Fibroblast of skin of right biceps (primary cell): ENCODE results near the gene POLDIP3.
"Not testable (repeated sequence)": the region's sequence is repeated elsewhere in the genome, so short reads cannot be mapped to it uniquely, and the experiment has no call there.

Experiments
- DNase-seq: peaks from one replicate; pipeline ENCODE4 v3.0.0-alpha.2; 2013

Gene POLDIP3

DNA sequence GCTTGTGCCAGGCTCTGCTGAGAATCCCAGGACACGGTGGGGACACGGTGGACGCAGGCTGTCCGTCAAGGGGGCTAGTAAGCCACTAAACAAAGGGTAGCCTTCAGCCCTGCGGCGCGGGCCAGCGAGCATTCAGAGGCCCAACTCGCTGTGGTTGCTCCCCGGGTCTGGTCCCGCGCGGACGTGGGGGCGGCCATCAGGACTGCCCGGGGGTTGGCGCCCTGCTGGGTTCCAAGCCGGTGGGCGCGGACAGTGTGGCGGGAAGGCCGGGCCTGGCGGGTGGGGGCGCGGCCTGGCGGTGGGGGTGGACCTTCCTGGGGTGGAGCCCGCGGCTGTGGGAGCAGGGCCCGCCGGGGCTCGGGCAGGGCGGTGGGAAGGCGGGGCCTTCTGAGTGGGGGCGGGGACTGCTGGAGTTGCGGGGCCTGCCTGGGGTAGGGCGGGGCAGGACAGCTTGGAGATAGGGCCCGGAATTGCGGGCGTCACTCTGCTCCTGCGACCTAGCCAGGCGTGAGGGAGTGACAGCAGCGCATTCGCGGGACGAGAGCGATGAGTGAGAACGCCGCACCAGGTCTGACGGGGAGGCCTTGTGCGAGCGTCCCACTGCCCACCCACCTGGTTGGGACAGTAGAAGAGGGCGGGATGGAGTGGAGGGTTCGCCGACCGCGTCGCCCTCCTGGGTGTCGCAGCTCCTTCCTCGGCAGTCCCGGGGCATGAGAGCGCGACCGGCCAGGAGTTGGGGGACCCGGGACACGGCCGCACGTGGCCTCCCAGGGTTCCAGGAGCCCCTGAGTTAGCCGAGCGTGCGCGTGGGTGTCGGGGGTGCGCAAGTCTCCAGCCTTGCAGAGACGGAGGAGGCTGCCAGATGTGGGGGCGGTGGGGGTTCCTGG is 61.0 kb downstream of the POLDIP3 start, which contains the start of gene SERHL2:
TSS of gene SERHL2 (plus strand) at position 482 of the 887 bp plus-strand sequence. CDS start at position 547, 65 bp downstream.
- DNase-seq, result peak; percentile 82

- not testable (repeated sequence) for DNase-seq
These were observed 62.4 kb downstream of the POLDIP3 start for GRCh38 chr22:42552294-42552647.

DNA sequence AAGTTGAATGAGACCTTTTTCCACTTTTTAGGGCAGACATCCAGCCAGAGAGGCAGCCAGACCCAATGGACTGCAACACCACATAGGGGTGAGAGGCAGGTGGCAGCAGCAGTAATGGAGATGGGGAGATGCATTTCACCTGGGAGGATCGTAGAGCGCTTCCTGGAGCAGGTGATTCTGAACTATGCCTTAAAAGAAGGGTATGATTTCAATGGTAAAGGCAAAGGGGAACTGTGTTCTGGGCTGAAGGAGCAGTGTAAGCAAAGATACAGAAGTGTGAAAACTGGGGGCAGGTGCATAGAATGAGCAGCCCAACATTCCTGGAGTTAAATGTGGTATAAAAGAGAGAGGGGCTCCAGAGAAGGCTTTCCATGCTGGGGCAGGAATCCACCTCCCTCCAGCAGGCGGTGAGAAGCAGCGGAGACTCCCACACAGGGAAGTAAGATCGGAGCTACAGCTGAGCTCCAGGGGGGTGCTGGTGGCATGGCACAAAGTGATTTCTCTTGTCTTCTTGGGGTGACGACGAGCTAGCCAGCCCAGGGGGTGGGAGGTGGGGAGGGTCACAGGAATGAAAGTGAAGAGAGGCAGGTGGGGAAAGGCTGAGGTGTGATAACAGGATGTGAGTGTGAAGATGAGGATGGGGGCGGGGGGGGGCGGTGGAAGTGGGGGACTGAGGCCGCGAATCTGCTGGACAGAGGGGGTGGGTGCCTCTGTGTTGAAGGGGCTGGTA is 65.2 kb downstream of the POLDIP3 start:
- DNase-seq, result no peak

DNA sequence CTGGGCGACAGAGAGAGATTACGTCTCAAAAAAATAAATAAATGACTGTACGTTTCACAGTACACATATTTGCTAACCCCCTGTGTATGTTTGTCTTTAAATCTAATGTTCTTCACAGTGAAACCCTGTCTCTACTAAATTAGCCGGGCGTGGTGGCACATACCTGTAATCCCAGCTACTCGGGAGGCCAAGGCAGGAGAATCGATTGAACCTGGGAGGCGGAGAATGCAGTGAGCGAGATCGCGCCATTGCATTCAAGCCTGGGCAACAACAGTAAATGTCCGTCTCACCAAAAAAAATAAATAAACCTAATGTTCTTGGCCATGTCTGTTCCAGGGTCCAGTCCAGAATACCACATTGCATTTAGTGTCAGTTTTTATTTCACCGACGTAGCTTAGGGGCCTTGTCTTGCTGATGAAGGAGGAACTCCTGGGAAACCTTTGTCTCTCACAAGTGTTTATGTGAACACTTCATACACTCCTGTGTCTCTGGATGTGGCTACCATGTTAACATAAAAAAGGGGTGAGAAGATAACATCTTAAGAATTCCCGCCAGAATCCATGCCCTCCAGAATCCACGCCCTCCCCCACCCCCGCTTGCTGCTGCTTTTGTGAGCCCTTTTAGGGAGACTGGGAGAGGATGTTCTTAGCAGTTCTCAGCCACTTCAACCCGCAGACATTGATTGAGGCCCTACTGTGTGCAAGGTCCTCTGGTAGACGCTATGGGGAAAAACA is 65.9 kb downstream of the POLDIP3 start:
- no peak for DNase-seq

GRCh38 chr22:42548126-42548525 is 66.6 kb downstream of the POLDIP3 start:
- not testable (repeated sequence) for DNase-seq

DNA sequence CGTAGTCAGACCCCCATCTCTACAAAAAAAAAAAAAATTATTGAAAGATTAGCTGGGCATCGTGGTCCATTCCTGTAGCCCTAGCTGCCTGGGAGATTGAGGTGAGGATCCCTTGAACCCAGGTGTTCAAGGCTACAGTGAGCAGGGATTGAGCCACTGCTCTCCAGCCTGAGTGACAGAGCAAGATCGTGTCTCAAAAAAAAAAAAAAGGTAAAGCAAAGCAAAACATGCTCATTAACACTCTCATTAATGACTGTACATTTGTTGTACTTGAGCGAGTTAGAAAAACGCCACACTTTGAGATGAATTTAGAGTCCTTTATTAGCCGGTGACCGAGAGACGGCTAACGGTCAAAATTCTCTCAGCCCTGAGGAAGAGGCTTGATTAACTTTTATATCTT is 67.1 kb downstream of the POLDIP3 start:
- DNase-seq, result no peak

GRCh38 chr22:42544686-42545085 is 70.0 kb downstream of the POLDIP3 start:
- no peak for DNase-seq

DNA sequence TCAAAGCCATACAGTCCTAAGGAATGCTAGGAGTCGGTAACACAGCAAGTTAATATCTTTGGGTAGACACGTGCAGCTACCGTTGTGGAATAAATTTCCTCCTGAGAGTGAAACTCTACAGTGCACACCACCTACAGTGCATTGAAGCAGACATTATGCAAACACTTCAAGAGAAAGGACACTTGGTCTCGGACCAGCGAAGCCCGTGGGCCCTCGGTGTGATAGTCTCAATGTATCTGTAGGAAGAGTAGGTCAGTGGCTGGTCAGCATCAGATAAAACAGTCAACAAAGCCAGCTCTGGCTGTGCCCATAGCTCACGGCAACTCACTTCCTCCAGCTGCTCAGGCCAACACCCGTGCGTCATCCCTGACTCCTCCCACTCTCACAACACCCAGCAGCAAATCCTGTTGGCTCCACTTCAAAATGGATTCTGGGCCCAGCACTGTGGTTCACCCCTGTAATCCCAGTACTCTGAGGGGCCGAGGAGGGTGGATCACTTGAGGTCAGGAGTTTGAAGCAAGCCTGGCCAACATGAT is 75.4 kb downstream of the POLDIP3 start:
- not testable (repeated sequence) for DNase-seq

DNA sequence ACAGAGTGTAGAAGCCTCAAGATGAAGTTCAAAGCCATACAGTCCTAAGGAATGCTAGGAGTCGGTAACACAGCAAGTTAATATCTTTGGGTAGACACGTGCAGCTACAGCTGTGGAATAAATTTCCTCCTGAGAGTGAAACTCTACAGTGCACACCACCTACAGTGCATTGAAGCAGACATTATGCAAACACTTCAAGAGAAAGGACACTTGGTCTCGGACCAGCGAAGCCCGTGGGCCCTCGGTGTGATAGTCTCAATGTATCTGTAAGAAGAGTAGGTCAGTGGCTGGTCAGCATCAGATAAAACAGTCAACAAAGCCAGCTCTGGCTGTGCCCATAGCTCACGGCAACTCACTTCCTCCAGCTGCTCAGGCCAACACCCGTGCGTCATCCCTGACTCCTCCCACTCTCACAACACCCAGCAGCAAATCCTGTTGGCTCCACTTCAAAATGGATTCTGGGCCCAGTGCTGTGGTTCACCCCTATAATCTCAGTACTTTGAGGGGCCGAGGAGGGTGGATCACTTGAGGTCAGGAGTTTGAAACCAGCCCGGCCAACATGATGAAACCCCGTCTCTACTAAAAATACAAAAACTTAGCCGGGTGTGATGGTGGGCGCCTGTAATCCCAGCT is 77.4 kb downstream of the POLDIP3 start:
- DNase-seq, result not testable (repeated sequence)

- not testable (repeated sequence) for DNase-seq
These were observed 78.0 kb downstream of the POLDIP3 start for GRCh38 chr22:42536634-42537033.

GRCh38 chr22:42536166-42536565 is 78.5 kb downstream of the POLDIP3 start:
- no peak for DNase-seq

DNA sequence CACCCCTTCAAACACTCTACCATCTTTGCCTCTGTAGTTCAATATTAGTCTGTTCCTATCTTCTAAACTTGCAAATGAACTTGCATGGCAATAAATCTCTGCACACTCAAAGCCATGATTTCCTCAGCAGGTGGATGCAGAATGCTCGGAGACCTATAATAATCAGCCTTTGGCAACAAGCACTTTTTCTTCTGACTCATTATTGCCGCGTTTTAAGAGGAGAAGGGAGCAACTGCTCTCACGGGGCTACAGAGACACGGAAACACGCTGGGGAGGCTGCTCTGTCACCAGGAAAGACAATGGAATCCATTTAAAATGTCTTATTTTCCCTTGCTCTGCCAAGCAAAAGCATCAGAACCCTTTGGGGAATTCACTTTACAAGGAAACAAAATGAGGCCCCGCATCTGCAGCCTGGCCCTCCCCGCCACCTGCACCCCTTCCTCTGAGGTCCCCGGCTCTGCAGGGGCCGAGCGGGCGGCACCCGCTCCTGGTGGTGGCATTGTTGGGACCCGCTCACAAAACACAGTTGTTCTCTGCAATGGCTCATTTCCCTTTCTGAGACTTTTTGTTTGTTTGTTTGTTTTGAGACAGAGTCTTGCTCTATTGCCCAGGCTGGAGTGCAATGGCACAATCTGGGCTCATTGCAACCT is 79.5 kb downstream of the POLDIP3 start:
- DNase-seq, result not testable (repeated sequence)
